ENCODE data around the gene FBH1.

FBH1 gene

GRCh38 chr10:5981529-5981928 is 91.5 kb downstream of the FBH1 start:
- no peak for DNase-seq (ENCODE audit: low read depth)

DNA sequence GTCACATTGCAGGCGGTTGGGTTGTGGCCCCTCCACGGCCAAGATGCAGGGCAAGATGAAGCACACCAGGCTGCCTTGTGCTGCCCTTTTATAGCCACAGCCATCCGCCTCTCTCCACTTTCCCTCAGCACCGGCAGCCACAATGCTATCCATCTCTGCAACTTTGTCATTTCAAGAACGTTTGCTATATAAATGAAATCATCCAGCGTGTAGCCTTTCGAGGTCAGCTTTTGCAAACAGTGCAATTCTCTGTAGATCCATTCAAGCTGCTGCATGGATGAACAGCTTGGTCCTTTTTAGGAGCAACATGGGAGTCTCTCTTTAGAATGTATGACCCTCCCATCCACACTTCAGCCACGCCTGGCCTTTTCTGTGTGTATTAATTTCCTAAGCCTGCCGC is 93.7 kb downstream of the FBH1 start:
- DNase-seq (ENCODE audit: low read depth), result no peak

DNA sequence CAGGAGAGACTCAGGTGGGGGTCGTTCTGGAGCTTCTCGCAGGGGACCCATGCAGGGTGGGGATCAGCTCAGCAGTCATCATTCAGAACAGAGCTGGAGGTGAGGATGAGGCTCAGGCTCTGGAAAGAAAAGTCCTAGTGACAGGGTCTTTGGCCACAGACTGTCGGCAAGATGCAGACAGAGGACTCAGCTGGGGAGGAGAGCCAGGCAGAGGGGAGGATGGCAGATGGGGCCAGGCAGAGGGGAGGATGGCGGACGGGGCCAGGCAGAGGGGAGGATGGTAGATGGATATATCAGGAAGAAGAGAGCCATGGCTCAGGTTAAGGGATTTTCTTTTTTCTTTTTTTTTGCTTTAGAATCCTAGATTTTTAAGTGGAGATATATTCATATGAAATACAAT is 95.0 kb downstream of the FBH1 start:
- DNase-seq (ENCODE audit: low read depth), result no peak
